ENCODE measurements around the gene LCP1.

The LCP1 gene

DNA sequence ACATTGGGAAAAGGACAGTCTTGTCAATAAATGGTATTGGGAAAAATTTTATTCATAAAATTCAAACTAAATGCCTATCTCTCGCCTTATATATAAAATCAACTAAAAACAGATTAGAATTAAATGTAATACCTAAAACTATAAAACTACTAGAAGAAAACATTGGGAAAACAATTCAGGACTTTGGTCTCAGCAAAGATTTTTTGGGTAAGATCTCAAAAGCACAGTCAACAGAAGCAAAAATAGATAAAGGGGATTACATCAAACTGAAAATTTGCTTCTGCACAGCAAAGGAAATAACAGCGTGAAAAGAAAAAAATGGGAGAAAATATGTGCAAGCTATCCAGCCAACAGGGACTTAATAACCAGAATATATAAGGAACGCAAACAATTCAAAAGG, 105.2 kb downstream of the LCP1 start:
- Histone ChIP-seq H3K9me3 (peaks cover 16% of the 10 kb centered on the region), H3K4me2 (no peak overlapping the region), H3K4me1 (peaks cover 5% of the 10 kb centered on the region; the same call in 1 of the 2 replicates), H3K27ac (no peak overlapping the region), H3K36me3 (no peaks in the 10 kb centered on the region), H3K4me3 (no peak overlapping the region), H3K27me3 (no peaks in the 10 kb centered on the region), H4K20me1 (no peaks in the 10 kb centered on the region), H3K9ac (no peak overlapping the region)
- TF ChIP-seq Cebpa-rat (IDR thresholded peaks at IDR 0.05) = no peak

Data from BLaER1 (cell line).